OCI-LY7 (cell line): ENCODE results near the gene GTPBP6. TPM values are rescaled to one million over a fixed set of nuclear protein-coding genes. Genes with fewer than 3 reads are reported as not detected.

Experiments
- BruUV-seq: library from RNA; stranded (reverse); fragments of 400-500 nt; replicated peaks from 2 replicates; lab custom pipeline; 2021; lab: Mats Ljungman, UMichigan
- CTCF ChIA-PET: fragments of 300-600 bp; sonication (Branson Sonifier 250); formaldehyde crosslinking; loops from one replicate; lab custom pipeline; 2022; ENCODE audit warnings: antibody characterized with exemption; ENCODE audit not compliant: unreplicated experiment; lab: Charles Lee
- POLR2A ChIA-PET: fragments of 300-600 bp; sonication (Branson Sonifier 250); formaldehyde crosslinking; loops from one replicate; lab custom pipeline; 2022; ENCODE audit warnings: antibody characterized with exemption; lab: Charles Lee
- DNase-seq: peaks from one replicate; pipeline ENCODE4 v3.0.0-alpha.2; 2015; ENCODE audit warnings: low spot score
- H2AFZ ChIP-seq: fragments of 200-600 bp; sonication (generic), shearing (Covaris generic); 2 replicates; pipeline ENCODE4 v1.6.1; 2014; ENCODE audit warnings: mild to moderate bottlenecking, antibody characterized with exemption, low read length, moderate library complexity
- H3K27ac ChIP-seq: fragments of 200-600 bp; sonication (generic); 2 replicates; pipeline ENCODE4 v1.5.1; 2014; ENCODE audit warnings: mixed run types, low read depth, mild to moderate bottlenecking, moderate library complexity, low read length, inconsistent platforms; ENCODE audit not compliant: poor library complexity, severe bottlenecking
- H3K36me3 ChIP-seq: fragments of 200-600 bp; sonication (generic); 2 replicates; pipeline ENCODE4 v1.6.1; 2014; ENCODE audit warnings: mild to moderate bottlenecking, antibody characterized with exemption, low read length, moderate library complexity, mixed read lengths; ENCODE audit not compliant: insufficient read depth
- H3K4me1 ChIP-seq: fragments of 200-600 bp; sonication (generic); 2 replicates; pipeline ENCODE4 v1.5.1; 2014; ENCODE audit warnings: mild to moderate bottlenecking, low read length; ENCODE audit not compliant: insufficient read depth, poor library complexity, severe bottlenecking
- H3K4me2 ChIP-seq: fragments of 200-600 bp; sonication (generic); 2 replicates; pipeline ENCODE4 v1.6.1; 2014; ENCODE audit warnings: mild to moderate bottlenecking, low read length
- H3K4me3 ChIP-seq: fragments of 200-600 bp; sonication (generic); 2 replicates; pipeline ENCODE4 v1.5.1; 2014; ENCODE audit warnings: mild to moderate bottlenecking, low read depth, low read length; ENCODE audit not compliant: poor library complexity, severe bottlenecking
- H3K79me2 ChIP-seq: fragments of 200-600 bp; sonication (generic); 2 replicates; pipeline ENCODE4 v1.6.1; 2016; ENCODE audit warnings: low read depth, mild to moderate bottlenecking, low read length, moderate library complexity, mixed read lengths; ENCODE audit not compliant: insufficient read depth
- H3K9me2 ChIP-seq: fragments of 200-600 bp; sonication (generic); 2 replicates; pipeline ENCODE4 v1.6.1; 2016; ENCODE audit warnings: mild to moderate bottlenecking, low read length, mixed read lengths; ENCODE audit not compliant: insufficient read depth
- H3K9me3 ChIP-seq: fragments of 200-600 bp; sonication (generic); 2 replicates; pipeline ENCODE4 v1.6.1; 2014; ENCODE audit warnings: mild to moderate bottlenecking, mixed run types, low read length, mixed read lengths
- H4K20me1 ChIP-seq: fragments of 200-600 bp; sonication (generic); 2 replicates; pipeline ENCODE4 v1.6.1; 2014; ENCODE audit warnings: mild to moderate bottlenecking, antibody characterized with exemption, low read length, moderate library complexity, mixed read lengths; ENCODE audit not compliant: insufficient read depth
- CTCF ChIP-seq: fragments of 200-600 bp; sonication (generic); conservative IDR thresholded peaks from 2 replicates; pipeline ENCODE4 v1.5.1; 2014; ENCODE audit warnings: mild to moderate bottlenecking, antibody characterized with exemption, low read length, moderate library complexity, mixed read lengths
- EZH2phosphoT487 ChIP-seq: fragments of 200-600 bp; sonication (generic); IDR thresholded peaks from 2 replicates; pipeline ENCODE4 v1.6.1; 2018; ENCODE audit warnings: low read depth, borderline replicate concordance, mild to moderate bottlenecking, mixed run types, antibody characterized with exemption, low read length, moderate library complexity, mixed read lengths
- intact Hi-C: fragments of 100-400 bp; cut with micrococcal nuclease; formaldehyde crosslinking; loops from one replicate; pipeline ENCODE4 v1.10.0; 2022; ENCODE audit not compliant: unreplicated experiment
- total RNA-seq, 2 experiments: library from RNA; depleted of rRNA in 1 of 2; stranded (reverse); fragments of >200 nt in 1 of 2; shearing (Covaris generic) in 1 of 2; gene quantifications; 2 replicates each; pipeline ENCODE4 v1.2.3, GENCODE V29; 2014 to 2022

Gene GTPBP6
- total RNA-seq, 2 experiments from 2014 or later, result 36.3 to 53.6 TPM

- no peak for TF ChIP-seq EZH2phosphoT487
- no peak for TF ChIP-seq CTCF
- intact Hi-C loops, result no loop called here
- no peak for DNase-seq
- no TSS peak for BruUV-seq
- Histone ChIP-seq H2AFZ (no peak overlapping the region), H3K9me3 (no peaks in the 10 kb centered on the region), H3K79me2 (no peaks in the 10 kb centered on the region), H3K4me3 (no peak overlapping the region), H3K36me3 (peaks cover 64% of the 10 kb centered on the region), H3K27ac (no peak overlapping the region), H4K20me1 (no peaks in the 10 kb centered on the region), H3K4me1 (no peaks in the 10 kb centered on the region), H3K4me2 (no peak overlapping the region), H3K9me2 (no peaks in the 10 kb centered on the region)
- CTCF ChIA-PET, result no interaction called here
- POLR2A ChIA-PET, result no interaction called here
These were observed 15.2 kb upstream of the GTPBP6 start for GRCh38 chrX:333611-334311.

GRCh38 chrX:332916-333610 lies 14.5 kb upstream of the GTPBP6 start:
- intact Hi-C loops, result no loop called here
- H2AFZ ChIP-seq, result no peak overlapping the region
- no peak overlapping the region for H3K4me2 ChIP-seq
- POLR2A ChIA-PET, result no interaction called here
- TF ChIP-seq EZH2phosphoT487, result no peak
- no peak for TF ChIP-seq CTCF
- H3K27ac ChIP-seq, result no peak overlapping the region
- no TSS peak for BruUV-seq
- H3K4me1 ChIP-seq, result no peaks in the 10 kb centered on the region
- H3K9me2 ChIP-seq, result no peaks in the 10 kb centered on the region
- H3K4me3 ChIP-seq, result no peak overlapping the region
- no peaks in the 10 kb centered on the region for H3K9me3 ChIP-seq
- CTCF ChIA-PET, result no interaction called here
- no peaks in the 10 kb centered on the region for H4K20me1 ChIP-seq
- DNase-seq, result no peak
- H3K36me3 ChIP-seq, result peaks cover 57% of the 10 kb centered on the region
- no peaks in the 10 kb centered on the region for H3K79me2 ChIP-seq

GRCh38 chrX:332496-332860 lies 13.9 kb upstream of the GTPBP6 start:
- no peaks in the 10 kb centered on the region for H3K4me1 ChIP-seq
- no peak for TF ChIP-seq EZH2phosphoT487
- TF ChIP-seq CTCF, result no peak
- no peak overlapping the region for H3K4me3 ChIP-seq
- CTCF ChIA-PET, result no interaction called here
- no peak overlapping the region for H3K4me2 ChIP-seq
- DNase-seq, result no peak
- BruUV-seq, result no TSS peak
- peaks cover 51% of the 10 kb centered on the region for H3K36me3 ChIP-seq
- no peaks in the 10 kb centered on the region for H3K9me2 ChIP-seq
- intact Hi-C loops, result no loop called here
- H3K27ac ChIP-seq, result no peak overlapping the region
- no peaks in the 10 kb centered on the region for H4K20me1 ChIP-seq
- POLR2A ChIA-PET, result no interaction called here
- H3K79me2 ChIP-seq, result no peaks in the 10 kb centered on the region
- H3K9me3 ChIP-seq, result no peaks in the 10 kb centered on the region
- no peak overlapping the region for H2AFZ ChIP-seq
